Panc1 (cell line): Measurements from ENCODE around the gene CDKAL1. TPM values are rescaled to one million over a fixed set of nuclear protein-coding genes. Genes with fewer than 3 reads are reported as not detected.

ENCODE experiments used
- ATAC-seq: fragments of 200-7000 bp; cut with Tn5 transposase; 2 replicates; pipeline ENCODE4 v1.9.1; 2020; ENCODE audit warnings: mild to moderate bottlenecking, moderate library complexity
- BruUV-seq: library from RNA; stranded (reverse); fragments of 400-500 nt; replicated peaks from 2 replicates; lab custom pipeline; 2021; lab: Mats Ljungman, UMichigan
- CTCF ChIA-PET: fragments of 300-600 bp; sonication (Branson Sonifier 250); formaldehyde crosslinking; loops from one replicate; lab custom pipeline; 2022; ENCODE audit warnings: antibody characterized with exemption; lab: Charles Lee
- POLR2A ChIA-PET: fragments of 300-600 bp; sonication (Branson Sonifier 250); formaldehyde crosslinking; loops from one replicate; lab custom pipeline; 2022; ENCODE audit warnings: antibody characterized with exemption; lab: Charles Lee
- DNase-seq: peaks from one replicate; pipeline ENCODE4 v3.0.0-alpha.2; 2010; ENCODE audit warnings: low read depth, low spot score
- H3K27ac ChIP-seq: 2 replicates; pipeline ENCODE4 v1.5.1; 2011; ENCODE audit warnings: mild to moderate bottlenecking, low read length, inconsistent platforms
- H3K27me3 ChIP-seq: fragments of 200-500 bp; sonication (Bioruptor generic); 2 replicates; pipeline ENCODE4 v1.6.0; 2014; ENCODE audit warnings: low read length, inconsistent platforms; ENCODE audit not compliant: control insufficient read depth, insufficient read depth
- H3K36me3 ChIP-seq: fragments of 200-500 bp; sonication (Bioruptor generic); 2 replicates; pipeline ENCODE4 v1.5.1; 2014; ENCODE audit warnings: inconsistent platforms, mild to moderate bottlenecking, low read length, moderate library complexity; ENCODE audit not compliant: control insufficient read depth, insufficient read depth
- H3K4me1 ChIP-seq: 2 replicates; pipeline ENCODE4 v1.5.1; 2011; ENCODE audit warnings: inconsistent platforms, mild to moderate bottlenecking, low read length, moderate library complexity; ENCODE audit not compliant: control insufficient read depth, insufficient read depth
- H3K4me3 ChIP-seq, 2 experiments: 2 replicates each; pipeline ENCODE4 v1.5.1; 2011 to 2012; ENCODE audit warnings: low read depth in 2 of 2, low read length in 2 of 2, mild to moderate bottlenecking in 2 of 2, inconsistent platforms in 1 of 2, moderate library complexity in 1 of 2
- H3K9me3 ChIP-seq: fragments of 200-500 bp; sonication (Bioruptor generic); 2 replicates; pipeline ENCODE4 v1.5.1; 2014; ENCODE audit warnings: low read depth, mild to moderate bottlenecking, inconsistent platforms, low read length, moderate library complexity; ENCODE audit not compliant: control insufficient read depth, insufficient read depth
- POLR2AphosphoS5 ChIP-seq: IDR thresholded peaks from 2 replicates; pipeline ENCODE4 v1.6.1; 2012; ENCODE audit warnings: mild to moderate bottlenecking, low read depth, low read length, moderate library complexity
- SIN3A ChIP-seq: IDR thresholded peaks from 2 replicates; pipeline ENCODE4 v1.6.1; 2012; ENCODE audit warnings: low read depth, mild to moderate bottlenecking, low read length, moderate library complexity, borderline replicate concordance; ENCODE audit not compliant: insufficient read depth
- TCF7L2 ChIP-seq: IDR thresholded peaks from 2 replicates; pipeline ENCODE4 v1.6.1; 2011; ENCODE audit warnings: mild to moderate bottlenecking, low read depth, low read length, inconsistent platforms
- in situ Hi-C: cut with HindIII; loops from 2 replicates; pipeline ENCODE4 v1.10.0; 2016; ENCODE audit warnings: low sequenced_read_pairs, low pct_unique_long_range_greater_than_20kb
- intact Hi-C: fragments of 100-400 bp; cut with micrococcal nuclease; formaldehyde crosslinking; loops from one replicate; pipeline ENCODE4 v1.10.0; 2022; ENCODE audit not compliant: unreplicated experiment
- total RNA-seq: library from RNA; stranded (reverse); gene quantifications from one replicate; pipeline ENCODE4 v1.2.1, GENCODE V29; 2021; ENCODE audit not compliant: unreplicated experiment
- TF ChIP-seq, protein P1 (sequence below), 2 experiments: IDR thresholded peaks; 2 replicates each; pipeline ENCODE4 v1.6.1; 2011 to 2012; ENCODE audit warnings: low read depth in 2 of 2, control low read depth in 1 of 2, low read length in 1 of 2, mild to moderate bottlenecking in 1 of 2, moderate library complexity in 1 of 2; ENCODE audit not compliant: insufficient read depth in 1 of 2
- TF ChIP-seq, protein P2 (sequence below): fragments of 450-650 bp; IDR thresholded peaks from 2 replicates; pipeline ENCODE4 v1.5.1; 2017; ENCODE audit warnings: mild to moderate bottlenecking

CDKAL1 gene
- total RNA-seq, 1 experiment from 2014 or later: 14.5 TPM

- Histone ChIP-seq H3K27me3 (no peaks in the 10 kb centered on the region), H3K4me3 (no peak overlapping the region), H3K36me3 (no peaks in the 10 kb centered on the region), H3K27ac (no peak overlapping the region), H3K9me3 (no peaks in the 10 kb centered on the region), H3K4me1 (no peaks in the 10 kb centered on the region)
- TF ChIP-seq, protein P1, sequence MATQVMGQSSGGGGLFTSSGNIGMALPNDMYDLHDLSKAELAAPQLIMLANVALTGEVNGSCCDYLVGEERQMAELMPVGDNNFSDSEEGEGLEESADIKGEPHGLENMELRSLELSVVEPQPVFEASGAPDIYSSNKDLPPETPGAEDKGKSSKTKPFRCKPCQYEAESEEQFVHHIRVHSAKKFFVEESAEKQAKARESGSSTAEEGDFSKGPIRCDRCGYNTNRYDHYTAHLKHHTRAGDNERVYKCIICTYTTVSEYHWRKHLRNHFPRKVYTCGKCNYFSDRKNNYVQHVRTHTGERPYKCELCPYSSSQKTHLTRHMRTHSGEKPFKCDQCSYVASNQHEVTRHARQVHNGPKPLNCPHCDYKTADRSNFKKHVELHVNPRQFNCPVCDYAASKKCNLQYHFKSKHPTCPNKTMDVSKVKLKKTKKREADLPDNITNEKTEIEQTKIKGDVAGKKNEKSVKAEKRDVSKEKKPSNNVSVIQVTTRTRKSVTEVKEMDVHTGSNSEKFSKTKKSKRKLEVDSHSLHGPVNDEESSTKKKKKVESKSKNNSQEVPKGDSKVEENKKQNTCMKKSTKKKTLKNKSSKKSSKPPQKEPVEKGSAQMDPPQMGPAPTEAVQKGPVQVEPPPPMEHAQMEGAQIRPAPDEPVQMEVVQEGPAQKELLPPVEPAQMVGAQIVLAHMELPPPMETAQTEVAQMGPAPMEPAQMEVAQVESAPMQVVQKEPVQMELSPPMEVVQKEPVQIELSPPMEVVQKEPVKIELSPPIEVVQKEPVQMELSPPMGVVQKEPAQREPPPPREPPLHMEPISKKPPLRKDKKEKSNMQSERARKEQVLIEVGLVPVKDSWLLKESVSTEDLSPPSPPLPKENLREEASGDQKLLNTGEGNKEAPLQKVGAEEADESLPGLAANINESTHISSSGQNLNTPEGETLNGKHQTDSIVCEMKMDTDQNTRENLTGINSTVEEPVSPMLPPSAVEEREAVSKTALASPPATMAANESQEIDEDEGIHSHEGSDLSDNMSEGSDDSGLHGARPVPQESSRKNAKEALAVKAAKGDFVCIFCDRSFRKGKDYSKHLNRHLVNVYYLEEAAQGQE (IDR thresholded peaks at IDR 0.05; ENCODE audit: insufficient read depth in 1 of 2, low read depth in 2 of 2, low read length in 1 of 2): no peak
- no peak for TF ChIP-seq POLR2AphosphoS5
- TF ChIP-seq SIN3A: no peak
- TF ChIP-seq, protein P2, sequence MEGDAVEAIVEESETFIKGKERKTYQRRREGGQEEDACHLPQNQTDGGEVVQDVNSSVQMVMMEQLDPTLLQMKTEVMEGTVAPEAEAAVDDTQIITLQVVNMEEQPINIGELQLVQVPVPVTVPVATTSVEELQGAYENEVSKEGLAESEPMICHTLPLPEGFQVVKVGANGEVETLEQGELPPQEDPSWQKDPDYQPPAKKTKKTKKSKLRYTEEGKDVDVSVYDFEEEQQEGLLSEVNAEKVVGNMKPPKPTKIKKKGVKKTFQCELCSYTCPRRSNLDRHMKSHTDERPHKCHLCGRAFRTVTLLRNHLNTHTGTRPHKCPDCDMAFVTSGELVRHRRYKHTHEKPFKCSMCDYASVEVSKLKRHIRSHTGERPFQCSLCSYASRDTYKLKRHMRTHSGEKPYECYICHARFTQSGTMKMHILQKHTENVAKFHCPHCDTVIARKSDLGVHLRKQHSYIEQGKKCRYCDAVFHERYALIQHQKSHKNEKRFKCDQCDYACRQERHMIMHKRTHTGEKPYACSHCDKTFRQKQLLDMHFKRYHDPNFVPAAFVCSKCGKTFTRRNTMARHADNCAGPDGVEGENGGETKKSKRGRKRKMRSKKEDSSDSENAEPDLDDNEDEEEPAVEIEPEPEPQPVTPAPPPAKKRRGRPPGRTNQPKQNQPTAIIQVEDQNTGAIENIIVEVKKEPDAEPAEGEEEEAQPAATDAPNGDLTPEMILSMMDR: no peak
- TF ChIP-seq TCF7L2: no peak
- CTCF ChIA-PET: no interaction called here
- POLR2A ChIA-PET: no interaction called here
- DNase-seq (no peak), ATAC-seq (no peak)
- no TSS peak for BruUV-seq
- in situ Hi-C loops: no loop called here
- intact Hi-C loops: no loop called here
Measured at GRCh38 chr6:20846602-20847028, 312.4 kb downstream of the CDKAL1 start.

DNA sequence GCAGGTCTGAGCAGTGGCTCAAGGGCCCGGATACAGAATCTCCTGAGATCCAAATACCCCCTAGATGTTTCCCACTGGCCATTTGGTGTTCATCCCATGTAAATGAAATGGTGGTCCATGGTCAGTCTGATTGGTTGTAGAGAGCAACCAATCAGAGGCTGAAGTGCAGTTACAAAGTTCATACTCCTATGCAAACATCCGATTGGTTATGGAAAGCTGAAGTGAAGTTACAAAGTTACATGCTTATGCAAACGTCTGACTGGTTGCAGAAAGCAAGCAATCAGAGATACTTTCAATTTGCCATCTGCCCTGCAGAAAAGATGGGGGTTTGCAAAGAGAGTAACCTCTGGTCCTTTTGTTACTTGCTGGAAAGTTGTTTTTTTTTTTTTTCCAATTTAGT is 313.6 kb downstream of the CDKAL1 start:
- Histone ChIP-seq H3K27ac (no peak overlapping the region), H3K27me3 (no peaks in the 10 kb centered on the region), H3K9me3 (no peaks in the 10 kb centered on the region), H3K36me3 (no peaks in the 10 kb centered on the region), H3K4me3 (no peak overlapping the region), H3K4me1 (no peaks in the 10 kb centered on the region)
- in situ Hi-C loops (no loop called here), intact Hi-C loops (no loop called here)
- TF ChIP-seq, protein P1 (IDR thresholded peaks at IDR 0.05; ENCODE audit: insufficient read depth in 1 of 2, low read depth in 2 of 2, low read length in 1 of 2): no peak
- TF ChIP-seq, protein P2: no peak
- TF ChIP-seq SIN3A: no peak
- TF ChIP-seq TCF7L2: no peak
- TF ChIP-seq POLR2AphosphoS5: no peak
- DNase-seq (no peak), ATAC-seq (no peak)
- BruUV-seq: no TSS peak
- POLR2A ChIA-PET: no interaction called here
- CTCF ChIA-PET: no interaction called here
